T follicular helper cell (primary cell): ENCODE data around the gene VPS41.

Experiments
- DNase-seq: peaks from one replicate; pipeline ENCODE4 v3.0.0-alpha.2; 2020; ENCODE audit warnings: low read depth

Gene VPS41

GRCh38 chr7:38905056-38905759 is 3.8 kb downstream of the VPS41 start:
- no peak for DNase-seq

GRCh38 chr7:38903057-38903456 is 5.9 kb downstream of the VPS41 start:
- DNase-seq: no peak

GRCh38 chr7:38902449-38902848 is 6.5 kb downstream of the VPS41 start:
- DNase-seq: no peak

GRCh38 chr7:38893061-38893460 is 15.9 kb downstream of the VPS41 start:
- no peak for DNase-seq

GRCh38 chr7:38890597-38890996 is 18.4 kb downstream of the VPS41 start:
- DNase-seq: no peak

DNA sequence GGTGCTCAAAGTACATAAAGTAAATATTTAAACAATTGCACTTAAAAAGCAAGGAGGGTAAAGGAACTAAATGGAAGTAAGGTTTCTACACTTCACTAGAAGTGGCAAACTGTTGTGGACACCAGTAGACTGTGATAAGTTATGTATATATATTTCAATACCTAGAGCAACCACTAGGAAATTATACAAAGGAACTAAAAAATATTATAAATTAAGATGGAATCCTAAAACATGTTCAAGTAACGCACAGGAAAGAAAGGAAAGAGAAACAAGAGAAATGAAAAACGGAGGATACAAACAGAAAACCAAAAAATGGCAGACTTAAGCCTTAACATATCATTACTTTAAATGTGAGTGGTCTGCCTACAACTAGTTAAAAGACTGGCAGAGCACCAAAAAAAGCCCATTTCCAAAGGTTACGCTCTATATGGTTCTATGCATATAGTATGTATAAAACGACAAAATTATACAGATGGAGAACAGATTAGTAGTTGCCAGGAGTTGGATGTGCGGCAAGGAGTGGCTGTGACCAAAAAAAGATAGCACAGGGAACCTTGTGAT is 19.0 kb downstream of the VPS41 start:
- no peak for DNase-seq

- DNase-seq: no peak
These were observed 19.9 kb downstream of the VPS41 start for GRCh38 chr7:38889079-38889478.

- DNase-seq: no peak
These were observed 22.7 kb downstream of the VPS41 start for GRCh38 chr7:38886265-38886664.

DNA sequence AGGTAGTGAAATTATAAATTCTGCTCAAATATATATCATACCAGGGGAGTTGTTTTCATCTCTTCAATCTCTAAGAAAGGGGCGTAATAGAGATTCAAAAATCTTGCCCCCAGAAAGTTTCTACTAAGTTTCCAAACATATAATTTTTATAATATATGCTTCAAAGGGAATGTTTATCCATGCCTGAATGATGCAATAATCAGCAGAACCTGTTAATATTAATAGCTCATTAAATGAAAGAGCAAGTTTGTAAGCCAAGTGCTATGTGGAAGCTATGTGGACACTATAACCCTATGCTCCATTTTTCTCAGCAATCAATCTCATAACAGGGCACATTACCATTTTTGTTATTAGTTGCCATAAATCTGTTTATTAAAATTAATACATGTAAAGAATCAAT is 25.3 kb downstream of the VPS41 start:
- DNase-seq: no peak

GRCh38 chr7:38881947-38882684 is 26.9 kb downstream of the VPS41 start:
- DNase-seq: no peak

GRCh38 chr7:38881015-38881414 is 28.0 kb downstream of the VPS41 start:
- no peak for DNase-seq

- DNase-seq: no peak
These were observed 28.5 kb downstream of the VPS41 start for GRCh38 chr7:38880454-38880853.

DNA sequence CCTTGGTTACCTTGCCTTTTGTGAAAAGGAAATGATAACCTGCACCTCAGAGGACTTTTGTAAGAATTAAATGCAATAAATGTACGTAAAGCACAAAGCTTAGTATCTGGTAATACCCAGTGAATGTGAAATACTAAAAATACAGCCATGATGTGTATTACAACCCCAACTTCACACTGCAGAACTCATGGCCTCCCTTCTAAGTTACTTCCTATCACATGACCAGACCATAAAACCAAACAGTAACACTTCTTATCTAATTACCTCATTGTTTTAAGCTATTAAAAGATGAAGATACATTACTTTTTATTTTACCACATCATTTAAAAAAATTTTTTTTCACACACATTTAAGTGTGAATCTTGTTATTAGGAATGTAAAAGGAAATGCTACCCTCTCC is 29.0 kb downstream of the VPS41 start:
- DNase-seq: no peak

GRCh38 chr7:38878694-38879457 is 30.1 kb downstream of the VPS41 start:
- no peak for DNase-seq

DNA sequence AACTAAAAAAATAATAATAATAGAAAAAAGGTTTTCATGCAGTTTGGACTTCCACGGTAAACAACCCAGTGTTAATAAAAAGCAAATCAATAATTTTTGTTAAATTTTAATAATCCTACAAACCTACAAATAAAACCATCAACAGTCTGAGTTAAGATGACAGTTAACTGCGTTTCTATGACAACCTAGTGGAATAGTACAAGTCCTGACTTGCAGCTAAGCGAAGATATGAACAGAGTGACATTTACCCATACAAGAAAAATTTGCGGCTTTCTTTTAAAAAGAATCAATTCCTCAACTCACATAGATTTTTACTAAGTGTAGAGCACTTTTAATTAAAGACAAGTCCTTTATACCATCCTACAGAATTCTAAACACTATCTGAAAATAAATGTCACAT is 35.6 kb downstream of the VPS41 start:
- no peak for DNase-seq

DNA sequence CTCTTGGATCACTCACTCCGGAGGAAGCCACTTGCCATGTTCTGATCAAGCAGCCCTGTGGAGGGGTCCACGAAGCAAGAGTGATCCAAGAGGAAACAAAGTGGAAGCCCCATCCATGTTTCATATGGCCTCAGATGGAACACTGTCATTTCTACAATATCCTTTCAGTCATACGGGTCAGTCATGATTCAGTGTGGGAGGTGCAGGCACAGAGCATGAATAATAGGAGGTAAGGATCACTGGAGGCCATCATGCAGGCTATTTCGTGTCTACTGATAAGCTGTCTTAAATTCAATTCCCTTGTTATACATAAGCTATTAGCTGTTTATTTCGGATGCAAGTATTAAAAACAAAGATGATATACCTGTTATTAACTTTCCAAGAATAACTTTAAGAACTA is 36.8 kb downstream of the VPS41 start:
- no peak for DNase-seq

- DNase-seq: no peak
These were observed 38.8 kb downstream of the VPS41 start for GRCh38 chr7:38870147-38870546.

DNA sequence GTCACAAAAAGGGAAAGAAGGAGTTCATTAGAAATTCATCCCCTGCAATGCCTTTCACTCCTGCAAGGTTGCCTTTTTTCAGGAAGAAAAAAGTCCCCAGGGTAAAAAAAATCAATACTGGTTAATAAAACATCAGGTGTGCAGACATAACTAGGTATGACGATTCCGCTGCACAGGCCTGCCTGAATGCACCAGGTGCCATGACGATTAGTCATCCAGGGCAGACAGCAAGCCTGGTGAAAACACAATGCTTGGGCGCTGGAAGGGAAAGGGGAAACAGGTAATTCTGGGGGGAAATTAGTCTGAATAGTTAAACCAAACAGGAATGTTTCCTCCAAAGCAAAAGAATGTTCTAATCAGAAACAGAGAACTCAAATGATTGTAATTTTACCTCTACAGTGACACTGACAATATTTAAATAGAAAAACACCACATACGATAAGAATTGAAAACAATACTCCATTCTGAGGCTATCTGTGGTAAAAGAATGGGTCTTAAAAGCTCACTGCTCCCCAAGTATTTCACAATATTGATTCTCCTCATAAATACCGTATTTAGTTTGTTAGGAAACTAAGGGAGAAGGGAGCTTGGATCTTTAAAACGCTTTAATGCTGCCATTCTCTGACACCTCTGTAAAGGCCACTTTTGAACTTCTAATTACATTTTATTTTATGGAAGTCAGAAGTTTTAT is 45.2 kb downstream of the VPS41 start:
- DNase-seq: no peak

DNA sequence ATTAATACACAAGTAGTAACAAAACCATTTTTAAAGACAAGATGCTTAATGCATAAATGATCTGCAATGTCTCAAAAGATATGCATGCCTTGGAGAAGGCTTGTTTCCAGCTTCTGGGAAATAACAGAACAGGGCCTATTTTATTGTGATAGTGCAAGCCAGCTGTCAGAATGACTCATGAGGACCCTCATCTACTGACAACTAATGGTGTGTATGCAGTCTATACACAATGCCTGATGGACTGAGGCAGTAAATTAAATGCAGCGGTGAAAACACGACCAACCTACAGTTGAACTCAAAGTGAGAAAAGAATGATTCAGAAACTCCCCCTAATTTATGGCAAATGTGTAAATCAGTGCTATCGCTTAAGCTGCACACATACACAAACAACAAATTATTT is 46.3 kb downstream of the VPS41 start:
- DNase-seq: no peak

GRCh38 chr7:38858259-38858884 is 50.6 kb downstream of the VPS41 start:
- DNase-seq: no peak

GRCh38 chr7:38855867-38856266 is 53.1 kb downstream of the VPS41 start:
- DNase-seq: no peak

- DNase-seq: no peak
These were observed 53.6 kb downstream of the VPS41 start for GRCh38 chr7:38855386-38855785.
